Naive thymus-derived CD8-positive, alpha-beta T cell (primary cell): Measurements from ENCODE around the gene HSP90AB1. TPM values are rescaled to one million over a fixed set of nuclear protein-coding genes. Genes with fewer than 3 reads are reported as not detected.
A peak's percentile ranks its signal among the peaks of the same experiment; 100 is the strongest.

ENCODE experiments used
- ATAC-seq, 2 donors: fragments of 150-1000 bp; cut with Tn5 transposase in 1 of 2; sonication (Bioruptor Pico), chemical (Tn5 transposase) in 1 of 2; 1 replicate in 1 of 2; 2 replicates in 1 of 2; pipeline ENCODE4 v1.10.0; 2021; ENCODE audit warnings: mild to moderate bottlenecking in 2 of 2, moderate library complexity in 2 of 2
- POLR2A ChIA-PET: fragments of 350-600 bp; sonication (Branson Sonifier 250); formaldehyde crosslinking; loops from one replicate; lab custom pipeline; 2021; ENCODE audit warnings: antibody characterized with exemption; lab: Charles Lee
- DNase-seq, 10 donors: peaks; one replicate each; pipeline versions ENCODE4 v3.0.0 to v3.0.0-alpha.2; 2020 to 2022
- H3K27ac Mint-ChIP-seq, 10 donors: one replicate each; pipeline ENCODE4 v1.8.0; 2020 to 2022; ENCODE audit warnings: mild to moderate bottlenecking in 10 of 10, mixed read lengths in 10 of 10, moderate library complexity in 4 of 10, inconsistent platforms in 1 of 10
- H3K27me3 Mint-ChIP-seq, 5 donors: one replicate each; pipeline ENCODE4 v1.8.0; 2021 to 2022; ENCODE audit warnings: mixed read lengths in 5 of 5
- H3K36me3 Mint-ChIP-seq, 3 donors: one replicate each; pipeline ENCODE4 v1.8.0; 2020 to 2022; ENCODE audit warnings: mixed read lengths in 3 of 3, mild to moderate bottlenecking in 2 of 3, inconsistent platforms in 1 of 3
- H3K4me1 Mint-ChIP-seq, 4 donors: one replicate each; pipeline ENCODE4 v1.8.0; 2021 to 2022; ENCODE audit warnings: mixed read lengths in 4 of 4
- H3K4me3 Mint-ChIP-seq, 10 donors: one replicate each; pipeline ENCODE4 v1.8.0; 2020 to 2022; ENCODE audit warnings: mild to moderate bottlenecking in 10 of 10, mixed read lengths in 10 of 10, moderate library complexity in 6 of 10, inconsistent platforms in 1 of 10
- H3K9me3 Mint-ChIP-seq, 9 donors: one replicate each; pipeline ENCODE4 v1.8.0; 2020 to 2022; ENCODE audit warnings: mixed read lengths in 9 of 9, mild to moderate bottlenecking in 3 of 9, inconsistent platforms in 1 of 9, moderate library complexity in 1 of 9
- polyA plus RNA-seq, 3 donors: library from polyadenylated mRNA; unstranded; fragments of 300-500 nt; fragmentation: Illumina TruSeq; gene quantifications; one replicate each; pipeline ENCODE4 v1.2.3, GENCODE V29; 2021
- total RNA-seq, 8 experiments: library from RNA in 2 of 8; stranded (reverse) in 2 of 8; gene quantifications; one replicate each; pipeline ENCODE4 v1.2.3 and lab custom pipeline; 2021 to 2026

The HSP90AB1 gene
- total and polyA plus RNA-seq, 5 experiments from 2014 or later, result 420 to 607 (median 502) TPM

- peaks cover 5 to 28% (median 12%) of the 10 kb centered on the region in 3 donors for H3K36me3 Mint-ChIP-seq
- H3K4me1 Mint-ChIP-seq, result peaks cover 28 to 45% (median 38%) of the 10 kb centered on the region in 4 donors
- peaks cover 0 to 4% (median 0%) of the 10 kb centered on the region in 9 donors for H3K9me3 Mint-ChIP-seq
- H3K27me3 Mint-ChIP-seq, result peaks cover 0 to 3% (median 0%) of the 10 kb centered on the region in 5 donors
- H3K4me3 Mint-ChIP-seq, result peak overlapping the region; percentile 90 to 100 (median 98)
- POLR2A ChIA-PET, result interaction anchor here (1.0 to 6.1 kb wide), 9 partner anchors 8 to 82 kb away, joined by 3 to 156 read pairs (median 27); partner anchors contain the start of genes SLC29A1 and SLC35B2
- DNase-seq, result no peak
- no peak for ATAC-seq
- H3K27ac Mint-ChIP-seq, result peak overlapping the region; percentile 73 to 100 (median 98)
These were observed 1.4 kb upstream of the HSP90AB1 start for GRCh38 chr6:44245391-44245911.

- POLR2A ChIA-PET, result interaction anchor here (0.5 to 6.1 kb wide), 23 partner anchors 9 to 1500 kb away, joined by 3 to 156 read pairs (median 5); partner anchors contain the start of genes AARS2, CDC5L, GTPBP2 and MRPL14
- peaks cover 0 to 4% (median 0%) of the 10 kb centered on the region in 9 donors for H3K9me3 Mint-ChIP-seq
- H3K36me3 Mint-ChIP-seq, result peaks cover 5 to 35% (median 15%) of the 10 kb centered on the region in 3 donors
- H3K4me1 Mint-ChIP-seq, result peaks cover 28 to 51% (median 44%) of the 10 kb centered on the region in 4 donors
- peak overlapping the region; percentile 90 to 100 (median 98) for H3K4me3 Mint-ChIP-seq
- DNase-seq (peak; percentile 74 to 88 (median 80)), ATAC-seq (peak; percentile 48 to 56)
- peak overlapping the region; percentile 94 to 100 (median 98) for H3K27ac Mint-ChIP-seq
- H3K27me3 Mint-ChIP-seq, result peaks cover 0 to 3% (median 0%) of the 10 kb centered on the region in 5 donors
These were observed 814 bp upstream of the HSP90AB1 start for GRCh38 chr6:44245912-44246662.

GRCh38 chr6:44247338-44248302 lies 719 bp downstream of the HSP90AB1 start:
- peak; percentile 73 to 92 (median 82) for DNase-seq
- H3K27ac Mint-ChIP-seq, result peak overlapping the region; percentile 94 to 100 (median 98)
- H3K27me3 Mint-ChIP-seq, result peaks cover 0 to 3% (median 0%) of the 10 kb centered on the region in 5 donors
- peaks cover 13 to 50% (median 27%) of the 10 kb centered on the region in 3 donors for H3K36me3 Mint-ChIP-seq
- H3K4me3 Mint-ChIP-seq, result peak overlapping the region; percentile 90 to 100 (median 98)
- peaks cover 0 to 4% (median 0%) of the 10 kb centered on the region in 9 donors for H3K9me3 Mint-ChIP-seq
- POLR2A ChIA-PET, result interaction anchor here (0.6 to 6.1 kb wide), 20 partner anchors 9 to 1501 kb away, joined by 3 to 156 read pairs (median 6); partner anchors contain the start of genes CDC5L, GTPBP2, MRPL14 and SLC29A1
- peaks cover 35 to 61% (median 56%) of the 10 kb centered on the region in 4 donors for H3K4me1 Mint-ChIP-seq
- ATAC-seq, result peak; percentile 56

- Mint-ChIP-seq H3K4me1 (peaks cover 41 to 71% (median 65%) of the 10 kb centered on the region in 4 donors), H3K4me3 (peak overlapping the region; percentile 90 to 100 (median 98)), H3K27ac (peak overlapping the region; percentile 43 to 100 (median 97)), H3K9me3 (peaks cover 0 to 4% (median 0%) of the 10 kb centered on the region in 9 donors), H3K36me3 (peaks cover 13 to 60% (median 33%) of the 10 kb centered on the region in 3 donors), H3K27me3 (peaks cover 0 to 3% (median 0%) of the 10 kb centered on the region in 5 donors)
- POLR2A ChIA-PET, result interaction anchor here (1.0 to 6.1 kb wide), 7 partner anchors 8 to 24 kb away, joined by 3 to 156 read pairs (median 27); partner anchors contain the start of genes SLC29A1, SLC35B2 and TMEM151B
- no peak for ATAC-seq
- DNase-seq, result no peak
These were observed 1.7 kb downstream of the HSP90AB1 start for GRCh38 chr6:44248579-44248978.

- H3K27ac Mint-ChIP-seq, result peak overlapping the region in 9 of 10 donors; percentile 3 to 100 (median 78)
- peaks cover 13 to 65% (median 33%) of the 10 kb centered on the region in 3 donors for H3K36me3 Mint-ChIP-seq
- ATAC-seq (no peak), DNase-seq (no peak)
- POLR2A ChIA-PET, result interaction anchor here (1.1 to 6.1 kb wide), 3 partner anchors 7 to 14 kb away, joined by 3 to 156 read pairs (median 54); partner anchors contain the start of gene SLC35B2
- H3K4me1 Mint-ChIP-seq, result peaks cover 44 to 77% (median 69%) of the 10 kb centered on the region in 4 donors
- H3K4me3 Mint-ChIP-seq, result peak overlapping the region; percentile 90 to 100 (median 98)
- peaks cover 0 to 3% (median 0%) of the 10 kb centered on the region in 5 donors for H3K27me3 Mint-ChIP-seq
- H3K9me3 Mint-ChIP-seq, result peaks cover 0 to 4% (median 0%) of the 10 kb centered on the region in 9 donors
These were observed 2.3 kb downstream of the HSP90AB1 start for GRCh38 chr6:44249082-44249748.

- Mint-ChIP-seq H3K4me3 (peak overlapping the region in 7 of 10 donors; percentile 4 to 100 (median 76)), H3K9me3 (peaks cover 0 to 4% (median 0%) of the 10 kb centered on the region in 9 donors), H3K27me3 (peaks cover 0 to 3% (median 0%) of the 10 kb centered on the region in 5 donors), H3K36me3 (peaks cover 13 to 75% (median 37%) of the 10 kb centered on the region in 3 donors), H3K27ac (peak overlapping the region in 9 of 10 donors; percentile 2 to 99 (median 45)), H3K4me1 (peaks cover 49 to 85% (median 76%) of the 10 kb centered on the region in 4 donors)
- DNase-seq (no peak), ATAC-seq (no peak)
- POLR2A ChIA-PET, result no interaction called here
These were observed 3.3 kb downstream of the HSP90AB1 start for GRCh38 chr6:44250067-44250717.

GRCh38 chr6:44250718-44251123 lies 3.8 kb downstream of the HSP90AB1 start:
- Mint-ChIP-seq H3K9me3 (peaks cover 0 to 4% (median 0%) of the 10 kb centered on the region in 9 donors), H3K4me3 (peak overlapping the region in 1 of 10 donors; percentile 100), H3K27me3 (peaks cover 0 to 3% (median 0%) of the 10 kb centered on the region in 5 donors), H3K4me1 (peaks cover 48 to 85% (median 76%) of the 10 kb centered on the region in 4 donors), H3K27ac (peak overlapping the region in 3 of 10 donors; percentile 27 to 99 (median 56)), H3K36me3 (peaks cover 13 to 80% (median 37%) of the 10 kb centered on the region in 3 donors)
- DNase-seq (no peak), ATAC-seq (no peak)
- POLR2A ChIA-PET, result interaction anchor here (1.4 kb wide), 1 partner anchor 9 kb away, joined by 3 read pairs; no protein-coding TSS in a partner anchor

- no peak for ATAC-seq
- peak overlapping the region in 5 of 10 donors; percentile 5 to 48 (median 15) for H3K4me3 Mint-ChIP-seq
- peak overlapping the region in 7 of 10 donors; percentile 4 to 99 (median 37) for H3K27ac Mint-ChIP-seq
- peaks cover 11 to 83% (median 37%) of the 10 kb centered on the region in 3 donors for H3K36me3 Mint-ChIP-seq
- peaks cover 55 to 90% (median 82%) of the 10 kb centered on the region in 4 donors for H3K4me1 Mint-ChIP-seq
- POLR2A ChIA-PET, result interaction anchor here (1.4 kb wide), 1 partner anchor 10 kb away, joined by 3 read pairs; no protein-coding TSS in a partner anchor
- H3K27me3 Mint-ChIP-seq, result peaks cover 0 to 2% (median 0%) of the 10 kb centered on the region in 5 donors
- no peak for DNase-seq
- H3K9me3 Mint-ChIP-seq, result peaks cover 0 to 2% (median 0%) of the 10 kb centered on the region in 9 donors
These were observed 4.9 kb downstream of the HSP90AB1 start for GRCh38 chr6:44251576-44252524.

- H3K9me3 Mint-ChIP-seq, result no peaks in the 10 kb centered on the region
- ATAC-seq (peak in 1 of 2 donors; percentile 18), DNase-seq (peak in 8 of 10 donors; percentile 49 to 71 (median 54))
- H3K36me3 Mint-ChIP-seq, result peaks cover 8 to 74% (median 32%) of the 10 kb centered on the region in 3 donors
- POLR2A ChIA-PET, result interaction anchor here (0.5 to 5.9 kb wide), 4 partner anchors 7 to 1506 kb away, joined by 3 to 156 read pairs (median 3); partner anchors contain the start of gene HSP90AB1
- H3K27ac Mint-ChIP-seq, result peak overlapping the region in 9 of 10 donors; percentile 1 to 93 (median 45)
- peak overlapping the region in 2 of 10 donors; percentile 18 to 62 for H3K4me3 Mint-ChIP-seq
- no peaks in the 10 kb centered on the region for H3K27me3 Mint-ChIP-seq
- H3K4me1 Mint-ChIP-seq, result peaks cover 56 to 89% (median 84%) of the 10 kb centered on the region in 4 donors
These were observed 6.6 kb downstream of the HSP90AB1 start for GRCh38 chr6:44253307-44254101.
